ENCODE data around the gene AKT2. TPM values are rescaled to one million over a fixed set of nuclear protein-coding genes. Genes with fewer than 3 reads are reported as not detected.

AKT2 gene
- polyA plus RNA-seq, 1 donor (not counting 4 experiments of a cell fraction or from before 2014, with no cell fraction given) = 108 TPM

DNA sequence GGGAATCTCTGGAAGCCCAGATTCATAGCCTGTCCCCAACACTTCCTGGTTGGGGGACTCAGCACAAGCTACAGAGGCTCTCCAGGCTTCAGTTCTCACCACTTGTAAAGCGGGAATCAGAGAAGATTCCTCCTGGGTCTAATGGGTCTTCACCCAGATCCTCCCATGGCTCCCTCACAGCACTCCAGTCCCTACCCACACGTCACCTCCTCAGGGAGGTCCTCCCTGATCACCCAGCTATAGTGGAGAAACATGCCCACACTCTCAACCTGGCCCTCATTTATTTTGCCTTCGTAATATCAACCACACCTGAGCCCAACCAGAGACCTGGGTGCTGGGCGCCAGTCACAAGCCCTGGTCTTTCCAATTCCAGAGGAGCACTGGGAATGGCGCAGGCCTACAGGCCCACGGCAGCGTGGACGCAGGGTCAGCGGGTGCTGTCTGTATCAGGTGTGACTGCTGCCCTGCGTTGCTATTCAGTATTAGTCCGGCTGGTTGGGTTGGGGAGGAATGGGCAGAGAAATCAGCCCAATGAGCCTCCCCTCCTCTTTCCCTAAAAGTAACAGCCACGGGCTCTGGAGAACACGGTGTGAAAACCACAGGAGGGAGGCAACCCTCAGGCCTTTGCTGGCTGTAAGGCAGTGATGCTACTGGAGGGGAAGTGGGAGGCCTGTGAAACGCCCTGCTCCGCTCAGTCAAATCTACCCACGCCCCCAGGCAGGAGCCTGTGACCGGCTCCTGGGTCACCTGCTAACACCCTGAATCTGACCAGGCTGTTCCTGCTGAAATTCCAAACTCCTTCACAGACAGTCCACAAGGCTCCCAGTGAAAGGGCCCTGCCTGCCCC lies 5.2 kb downstream of the AKT2 start:
- TF ChIP-seq, protein P1, sequence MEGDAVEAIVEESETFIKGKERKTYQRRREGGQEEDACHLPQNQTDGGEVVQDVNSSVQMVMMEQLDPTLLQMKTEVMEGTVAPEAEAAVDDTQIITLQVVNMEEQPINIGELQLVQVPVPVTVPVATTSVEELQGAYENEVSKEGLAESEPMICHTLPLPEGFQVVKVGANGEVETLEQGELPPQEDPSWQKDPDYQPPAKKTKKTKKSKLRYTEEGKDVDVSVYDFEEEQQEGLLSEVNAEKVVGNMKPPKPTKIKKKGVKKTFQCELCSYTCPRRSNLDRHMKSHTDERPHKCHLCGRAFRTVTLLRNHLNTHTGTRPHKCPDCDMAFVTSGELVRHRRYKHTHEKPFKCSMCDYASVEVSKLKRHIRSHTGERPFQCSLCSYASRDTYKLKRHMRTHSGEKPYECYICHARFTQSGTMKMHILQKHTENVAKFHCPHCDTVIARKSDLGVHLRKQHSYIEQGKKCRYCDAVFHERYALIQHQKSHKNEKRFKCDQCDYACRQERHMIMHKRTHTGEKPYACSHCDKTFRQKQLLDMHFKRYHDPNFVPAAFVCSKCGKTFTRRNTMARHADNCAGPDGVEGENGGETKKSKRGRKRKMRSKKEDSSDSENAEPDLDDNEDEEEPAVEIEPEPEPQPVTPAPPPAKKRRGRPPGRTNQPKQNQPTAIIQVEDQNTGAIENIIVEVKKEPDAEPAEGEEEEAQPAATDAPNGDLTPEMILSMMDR (optimal IDR thresholded peaks at IDR 0.05 in 1 of 3, IDR thresholded peaks at IDR 0.05 in 1 of 3, conservative IDR thresholded peaks at IDR 0.05 in 1 of 3; ENCODE audit: extremely low read depth in 1 of 3, insufficient read depth in 2 of 3, low read length in 3 of 3) = no peak
- TF ChIP-seq EZH2 (IDR thresholded peaks at IDR 0.05; ENCODE audit: low read length) = no peak
- Histone ChIP-seq H3K4me2 (ENCODE audit: control insufficient read depth, extremely low read depth, insufficient read depth, low read depth, low read length) (peak overlapping the region; percentile 71), H3K79me2 (ENCODE audit: control insufficient read depth, insufficient read depth, low read length) (peaks cover 94% of the 10 kb centered on the region), H3K27ac (ENCODE audit: control insufficient read depth, insufficient read depth, low read length) (peak overlapping the region; percentile 52), H4K20me1 (ENCODE audit: control insufficient read depth, extremely low read depth, insufficient read depth, low read length) (peaks cover 10% of the 10 kb centered on the region), H3K9ac (ENCODE audit: control insufficient read depth, extremely low read depth, insufficient read depth, low read length) (peak overlapping the region; percentile 44), H3K9me1 (ENCODE audit: control insufficient read depth, extremely low read depth, insufficient read depth, low read length) (no peaks in the 10 kb centered on the region), H2AFZ (ENCODE audit: control insufficient read depth, low read length) (peak overlapping the region; percentile 36), H3K36me3 (ENCODE audit: control insufficient read depth in 2 of 2, extremely low read depth in 1 of 2, insufficient read depth in 2 of 2, low read length in 2 of 2) (peaks cover 3 to 9% of the 10 kb centered on the region in 2 experiments), H3K4me3 (ENCODE audit: control insufficient read depth in 2 of 3, extremely low read depth in 1 of 3, insufficient read depth in 2 of 3, low read depth in 1 of 3, low read length in 3 of 3) (peak overlapping the region in 2 of 3 experiments; percentile 34 to 38), H3K27me3 (ENCODE audit: control insufficient read depth, extremely low read depth, insufficient read depth, low read length) (no peaks in the 10 kb centered on the region), H3K4me1 (ENCODE audit: control insufficient read depth, extremely low read depth, insufficient read depth, low read length) (peaks cover 24% of the 10 kb centered on the region), H3K9me3 (ENCODE audit: control insufficient read depth, low read depth, low read length) (no peaks in the 10 kb centered on the region)
- FAIRE-seq (no peak), DNase-seq (ENCODE audit: low read depth, low spot score) (no peak)
- dilution Hi-C loops (cut with MboI; ENCODE audit: extremely low pct_ligation_motif_present, low sequenced_read_pairs) = no loop called here

DNA sequence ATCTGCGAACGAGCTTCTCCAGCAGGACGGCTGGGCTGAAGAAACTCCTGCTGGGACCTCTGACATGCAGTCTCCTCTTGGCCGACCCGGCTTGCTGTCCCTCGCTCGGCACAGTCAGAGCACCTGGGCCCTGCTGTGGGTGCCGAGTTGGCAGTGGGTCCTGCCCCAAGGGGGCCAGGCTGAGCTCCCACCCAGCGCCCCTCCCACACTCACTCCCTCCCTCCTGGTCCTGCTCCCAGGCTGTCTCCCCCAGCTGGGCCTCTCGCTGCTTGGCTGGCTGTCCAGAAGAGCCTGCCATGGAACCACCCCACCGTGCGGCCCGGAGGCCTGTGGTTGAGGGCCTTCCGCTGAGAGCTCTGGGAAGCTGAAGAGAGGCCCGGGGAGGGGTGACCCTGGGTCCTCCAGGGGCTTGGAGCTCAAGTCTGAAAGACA lies 6.0 kb downstream of the AKT2 start:
- dilution Hi-C loops (cut with MboI; ENCODE audit: extremely low pct_ligation_motif_present, low sequenced_read_pairs) = no loop called here
- H3K27ac ChIP-seq (ENCODE audit: control insufficient read depth, insufficient read depth, low read length) = peak overlapping the region; percentile 3

More for the DNA sequence above, 6.0 kb downstream of the AKT2 start:
- H3K79me2 ChIP-seq (ENCODE audit: control insufficient read depth, insufficient read depth, low read length) = peaks cover 96% of the 10 kb centered on the region
- H3K9me3 ChIP-seq (ENCODE audit: control insufficient read depth, low read depth, low read length) = no peaks in the 10 kb centered on the region
- peaks cover 1% of the 10 kb centered on the region for H3K9me1 ChIP-seq (ENCODE audit: control insufficient read depth, extremely low read depth, insufficient read depth, low read length)
- H3K9ac ChIP-seq (ENCODE audit: control insufficient read depth, extremely low read depth, insufficient read depth, low read length) = peak overlapping the region; percentile 8
- no peak overlapping the region for H2AFZ ChIP-seq (ENCODE audit: control insufficient read depth, low read length)
- FAIRE-seq = no peak
- peaks cover 10% of the 10 kb centered on the region for H4K20me1 ChIP-seq (ENCODE audit: control insufficient read depth, extremely low read depth, insufficient read depth, low read length)
- no peak overlapping the region for H3K4me3 ChIP-seq (ENCODE audit: control insufficient read depth in 2 of 3, extremely low read depth in 1 of 3, insufficient read depth in 2 of 3, low read depth in 1 of 3, low read length in 3 of 3)
- TF ChIP-seq EZH2 (IDR thresholded peaks at IDR 0.05; ENCODE audit: low read length) = no peak
- TF ChIP-seq, protein P1 (optimal IDR thresholded peaks at IDR 0.05 in 1 of 3, IDR thresholded peaks at IDR 0.05 in 1 of 3, conservative IDR thresholded peaks at IDR 0.05 in 1 of 3; ENCODE audit: extremely low read depth in 1 of 3, insufficient read depth in 2 of 3, low read length in 3 of 3) = no peak
- no peaks in the 10 kb centered on the region for H3K27me3 ChIP-seq (ENCODE audit: control insufficient read depth, extremely low read depth, insufficient read depth, low read length)
- H3K36me3 ChIP-seq (ENCODE audit: control insufficient read depth in 2 of 2, extremely low read depth in 1 of 2, insufficient read depth in 2 of 2, low read length in 2 of 2) = peaks cover 3 to 9% of the 10 kb centered on the region in 2 experiments
- H3K4me2 ChIP-seq (ENCODE audit: control insufficient read depth, extremely low read depth, insufficient read depth, low read depth, low read length) = peak overlapping the region; percentile 71
- peaks cover 24% of the 10 kb centered on the region for H3K4me1 ChIP-seq (ENCODE audit: control insufficient read depth, extremely low read depth, insufficient read depth, low read length)
- DNase-seq (ENCODE audit: low read depth, low spot score) = no peak

Data from keratinocyte (primary cell).